ENCODE measurements around the gene AGBL3. TPM values are rescaled to one million over a fixed set of nuclear protein-coding genes. Genes with fewer than 3 reads are reported as not detected.

Gene AGBL3
- total RNA-seq, 1 donor from 2014 or later: 0.58 TPM

- H2AFZ ChIP-seq (replicated peaks): no peak overlapping the region
- Mint-ChIP-seq H3K27me3 (ENCODE audit: insufficient read depth, low read depth) (no peaks in the 10 kb centered on the region), H3K4me1 (no peaks in the 10 kb centered on the region), H3K27ac (no peak overlapping the region), H3K9me3 (peaks cover 35% of the 10 kb centered on the region), H3K36me3 (peaks cover 6% of the 10 kb centered on the region), H3K4me3 (no peak overlapping the region)
- no peaks in the 10 kb centered on the region for H3K36me3 ChIP-seq
- H3K4me2 ChIP-seq: no peak overlapping the region
- no peak for TF ChIP-seq CTCF (IDR thresholded peaks at IDR 0.05)
- TF ChIP-seq EZH2phosphoT487 (IDR thresholded peaks at IDR 0.05): no peak
- TF ChIP-seq EZH2 (IDR thresholded peaks at IDR 0.05): no peak
- no peak overlapping the region for H3K9ac ChIP-seq
- no peaks in the 10 kb centered on the region for H3F3A ChIP-seq (ENCODE audit: low read depth)
- peaks cover 7% of the 10 kb centered on the region for H3K9me3 ChIP-seq (ENCODE audit: low read depth)
- no peaks in the 10 kb centered on the region for H3K27me3 ChIP-seq
- no peaks in the 10 kb centered on the region for H3K4me1 ChIP-seq
- no peaks in the 10 kb centered on the region for H3K79me2 ChIP-seq (ENCODE audit: low read depth)
- DNase-seq (ENCODE audit: low spot score): no peak
- no peak overlapping the region for H3K27ac ChIP-seq
- no peak overlapping the region for H3K4me3 ChIP-seq
- no peaks in the 10 kb centered on the region for H4K20me1 ChIP-seq (ENCODE audit: low read depth)
These were observed 166.1 kb downstream of the AGBL3 start for GRCh38 chr7:135152442-135152841.

GRCh38 chr7:135154734-135155133 lies 168.4 kb downstream of the AGBL3 start:
- Histone ChIP-seq H3K27me3 (no peaks in the 10 kb centered on the region), H3K4me3 (no peak overlapping the region), H3K4me2 (no peak overlapping the region), H3F3A (ENCODE audit: low read depth) (no peaks in the 10 kb centered on the region), H3K4me1 (no peaks in the 10 kb centered on the region), H4K20me1 (ENCODE audit: low read depth) (no peaks in the 10 kb centered on the region), H3K9me3 (ENCODE audit: low read depth) (peaks cover 7% of the 10 kb centered on the region), H3K27ac (no peak overlapping the region), H3K79me2 (ENCODE audit: low read depth) (no peaks in the 10 kb centered on the region), H2AFZ (replicated peaks) (no peak overlapping the region), H3K36me3 (no peaks in the 10 kb centered on the region), H3K9ac (no peak overlapping the region)
- no peaks in the 10 kb centered on the region for H3K4me1 Mint-ChIP-seq
- no peak overlapping the region for H3K4me3 Mint-ChIP-seq
- TF ChIP-seq CTCF (IDR thresholded peaks at IDR 0.05): no peak
- TF ChIP-seq EZH2phosphoT487 (IDR thresholded peaks at IDR 0.05): no peak
- no peak for TF ChIP-seq EZH2 (IDR thresholded peaks at IDR 0.05)
- no peaks in the 10 kb centered on the region for H3K27me3 Mint-ChIP-seq (ENCODE audit: insufficient read depth, low read depth)
- no peak for DNase-seq (ENCODE audit: low spot score)
- H3K27ac Mint-ChIP-seq: no peak overlapping the region
- peaks cover 16% of the 10 kb centered on the region for H3K36me3 Mint-ChIP-seq
- H3K9me3 Mint-ChIP-seq: peaks cover 37% of the 10 kb centered on the region

- TF ChIP-seq EZH2 (IDR thresholded peaks at IDR 0.05) (no peak), CTCF (IDR thresholded peaks at IDR 0.05) (no peak), EZH2phosphoT487 (IDR thresholded peaks at IDR 0.05) (no peak)
- Histone ChIP-seq H3K4me3 (no peak overlapping the region), H2AFZ (replicated peaks) (no peak overlapping the region), H3K27ac (no peak overlapping the region), H3K9ac (no peak overlapping the region), H3F3A (ENCODE audit: low read depth) (no peaks in the 10 kb centered on the region), H3K27me3 (no peaks in the 10 kb centered on the region), H3K36me3 (no peaks in the 10 kb centered on the region), H3K9me3 (ENCODE audit: low read depth) (peaks cover 7% of the 10 kb centered on the region), H3K4me1 (no peaks in the 10 kb centered on the region), H4K20me1 (ENCODE audit: low read depth) (no peaks in the 10 kb centered on the region), H3K79me2 (ENCODE audit: low read depth) (no peaks in the 10 kb centered on the region), H3K4me2 (no peak overlapping the region)
- Mint-ChIP-seq H3K4me1 (peaks cover 2% of the 10 kb centered on the region), H3K4me3 (no peak overlapping the region), H3K27me3 (ENCODE audit: insufficient read depth, low read depth) (no peaks in the 10 kb centered on the region), H3K27ac (no peak overlapping the region), H3K36me3 (peaks cover 28% of the 10 kb centered on the region), H3K9me3 (peaks cover 44% of the 10 kb centered on the region)
- no peak for DNase-seq (ENCODE audit: low spot score)
These were observed 170.0 kb downstream of the AGBL3 start for GRCh38 chr7:135156290-135156689.
